ENCODE data around the gene VCL.

GRCh38 chr10:74123081-74123480 lies 125.2 kb downstream of the VCL start:
- TF ChIP-seq, protein P1, sequence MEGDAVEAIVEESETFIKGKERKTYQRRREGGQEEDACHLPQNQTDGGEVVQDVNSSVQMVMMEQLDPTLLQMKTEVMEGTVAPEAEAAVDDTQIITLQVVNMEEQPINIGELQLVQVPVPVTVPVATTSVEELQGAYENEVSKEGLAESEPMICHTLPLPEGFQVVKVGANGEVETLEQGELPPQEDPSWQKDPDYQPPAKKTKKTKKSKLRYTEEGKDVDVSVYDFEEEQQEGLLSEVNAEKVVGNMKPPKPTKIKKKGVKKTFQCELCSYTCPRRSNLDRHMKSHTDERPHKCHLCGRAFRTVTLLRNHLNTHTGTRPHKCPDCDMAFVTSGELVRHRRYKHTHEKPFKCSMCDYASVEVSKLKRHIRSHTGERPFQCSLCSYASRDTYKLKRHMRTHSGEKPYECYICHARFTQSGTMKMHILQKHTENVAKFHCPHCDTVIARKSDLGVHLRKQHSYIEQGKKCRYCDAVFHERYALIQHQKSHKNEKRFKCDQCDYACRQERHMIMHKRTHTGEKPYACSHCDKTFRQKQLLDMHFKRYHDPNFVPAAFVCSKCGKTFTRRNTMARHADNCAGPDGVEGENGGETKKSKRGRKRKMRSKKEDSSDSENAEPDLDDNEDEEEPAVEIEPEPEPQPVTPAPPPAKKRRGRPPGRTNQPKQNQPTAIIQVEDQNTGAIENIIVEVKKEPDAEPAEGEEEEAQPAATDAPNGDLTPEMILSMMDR (IDR thresholded peaks at IDR 0.05) = no peak
- TF ChIP-seq EP300 (IDR thresholded peaks at IDR 0.05) (no peak), POLR2A (IDR thresholded peaks at IDR 0.05) (no peak)
